Esophagus squamous epithelium (tissue), 4 donors: Measurements from ENCODE around the gene LRFN3.

ENCODE experiments used
- CTCF ChIP-seq, 6 experiments: fragments of 450-650 bp in 4 of 6; fragments of 200-600 bp in 2 of 6; sonication (generic) in 2 of 6; IDR thresholded peaks; one replicate each; pipeline ENCODE4 v1.5.1; 2016 to 2019; ENCODE audit warnings: antibody characterized with exemption in 6 of 6, mild to moderate bottlenecking in 4 of 6, moderate library complexity in 4 of 6
- POLR2A ChIP-seq, 4 donors: fragments of 450-650 bp; IDR thresholded peaks; one replicate each; pipeline ENCODE4 v1.6.1; 2017; ENCODE audit warnings: antibody characterized with exemption in 4 of 4, mild to moderate bottlenecking in 4 of 4, moderate library complexity in 3 of 4

- TF ChIP-seq CTCF (IDR thresholded peaks at IDR 0.05): no peak
- no peak for TF ChIP-seq POLR2A (IDR thresholded peaks at IDR 0.05)
Measured at GRCh38 chr19:35990156-35990555, 54.0 kb downstream of the LRFN3 start.
